Measurements from ENCODE around the gene TNFRSF1B.

DNA sequence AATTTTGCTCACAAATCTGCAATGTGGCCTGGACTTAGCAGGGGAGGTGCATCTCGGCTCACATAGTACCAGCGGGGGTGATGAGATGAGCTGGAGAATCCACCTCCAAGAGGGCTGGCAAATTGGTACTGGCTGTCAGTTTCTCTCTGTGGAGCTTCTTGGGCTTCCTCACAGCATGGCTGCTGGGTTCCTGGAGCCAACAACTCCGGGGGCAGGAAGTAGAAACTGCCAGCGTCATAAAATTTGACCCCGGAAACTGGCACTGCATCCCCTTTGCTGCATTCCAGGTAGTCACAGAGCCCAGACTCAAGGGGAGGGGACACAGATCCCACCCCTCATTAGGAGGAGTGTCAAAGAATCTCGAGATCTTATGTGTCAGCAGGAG, 17.0 kb upstream of the TNFRSF1B start:
- TF ChIP-seq, protein P1, sequence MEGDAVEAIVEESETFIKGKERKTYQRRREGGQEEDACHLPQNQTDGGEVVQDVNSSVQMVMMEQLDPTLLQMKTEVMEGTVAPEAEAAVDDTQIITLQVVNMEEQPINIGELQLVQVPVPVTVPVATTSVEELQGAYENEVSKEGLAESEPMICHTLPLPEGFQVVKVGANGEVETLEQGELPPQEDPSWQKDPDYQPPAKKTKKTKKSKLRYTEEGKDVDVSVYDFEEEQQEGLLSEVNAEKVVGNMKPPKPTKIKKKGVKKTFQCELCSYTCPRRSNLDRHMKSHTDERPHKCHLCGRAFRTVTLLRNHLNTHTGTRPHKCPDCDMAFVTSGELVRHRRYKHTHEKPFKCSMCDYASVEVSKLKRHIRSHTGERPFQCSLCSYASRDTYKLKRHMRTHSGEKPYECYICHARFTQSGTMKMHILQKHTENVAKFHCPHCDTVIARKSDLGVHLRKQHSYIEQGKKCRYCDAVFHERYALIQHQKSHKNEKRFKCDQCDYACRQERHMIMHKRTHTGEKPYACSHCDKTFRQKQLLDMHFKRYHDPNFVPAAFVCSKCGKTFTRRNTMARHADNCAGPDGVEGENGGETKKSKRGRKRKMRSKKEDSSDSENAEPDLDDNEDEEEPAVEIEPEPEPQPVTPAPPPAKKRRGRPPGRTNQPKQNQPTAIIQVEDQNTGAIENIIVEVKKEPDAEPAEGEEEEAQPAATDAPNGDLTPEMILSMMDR (IDR thresholded peaks at IDR 0.05), result no peak
- no peak for TF ChIP-seq POLR2A (IDR thresholded peaks at IDR 0.05)
